Lung (tissue), 12 donors: ENCODE results near the gene SLC8A1. TPM values are rescaled to one million over a fixed set of nuclear protein-coding genes. Genes with fewer than 3 reads are reported as not detected.

ENCODE experiments used
- ATAC-seq: fragments of 200-7000 bp; cut with Tn5 transposase; one replicate; pipeline ENCODE4 v1.9.1; 2020; ENCODE audit warnings: moderate number of reproducible peaks; ENCODE audit not compliant: insufficient read depth, low FRiP score
- DNase-seq, 3 donors: peaks; one replicate each; pipeline ENCODE4 v3.0.0-alpha.2; 2013 to 2017
- H3K27ac ChIP-seq, 2 donors: one replicate each; pipeline ENCODE4 v1.5.1; 2013; ENCODE audit warnings: mild to moderate bottlenecking in 2 of 2, moderate library complexity in 2 of 2, control low read depth in 1 of 2, inconsistent platforms in 1 of 2, low read depth in 1 of 2, low read length in 1 of 2
- H3K27me3 ChIP-seq, 3 donors: one replicate each; pipeline ENCODE4 v1.5.1; 2013; ENCODE audit warnings: low read length in 2 of 3; ENCODE audit not compliant: control insufficient read depth in 3 of 3, insufficient read depth in 3 of 3
- H3K36me3 ChIP-seq, 4 donors: one replicate each; pipeline ENCODE4 v1.5.1; 2013; ENCODE audit warnings: low read length in 4 of 4, mild to moderate bottlenecking in 1 of 4, moderate library complexity in 1 of 4; ENCODE audit not compliant: control insufficient read depth in 4 of 4, insufficient read depth in 4 of 4
- H3K4me1 ChIP-seq, 5 donors: one replicate each; pipeline ENCODE4 v1.5.1; 2013; ENCODE audit warnings: low read length in 5 of 5, mild to moderate bottlenecking in 2 of 5, moderate library complexity in 1 of 5; ENCODE audit not compliant: control insufficient read depth in 5 of 5, insufficient read depth in 5 of 5
- H3K4me3 ChIP-seq: one replicate; pipeline ENCODE4 v1.5.1; 2013; ENCODE audit warnings: mild to moderate bottlenecking, control low read depth, moderate library complexity
- H3K9ac ChIP-seq, 2 donors: one replicate each; pipeline ENCODE4 v1.5.1; 2013; ENCODE audit warnings: low read length in 2 of 2, control low read depth in 1 of 2; ENCODE audit not compliant: insufficient read depth in 1 of 2
- H3K9me3 ChIP-seq, 4 donors: one replicate each; pipeline ENCODE4 v1.5.1; 2013; ENCODE audit warnings: low read length in 3 of 4, mild to moderate bottlenecking in 1 of 4, moderate library complexity in 1 of 4; ENCODE audit not compliant: control insufficient read depth in 4 of 4, insufficient read depth in 3 of 4
- CTCF ChIP-seq: IDR thresholded peaks from 2 replicates; pipeline ENCODE4 v1.5.1; 2012; ENCODE audit warnings: mild to moderate bottlenecking; ENCODE audit errors: control extremely low read depth, extremely low read depth
- WGBS, 2 donors: extraction: QIAGEN DNeasy Blood & Tissue Kit; methylation state at CpG; one replicate each; pipeline ENCODE4 v1.1.7; 2013; 5-methylcytosine and 5-hydroxymethylcytosine counted together
- polyA plus RNA-seq, 2 donors: library from polyadenylated mRNA; stranded (reverse); fragments of 200-250 nt; gene quantifications; one replicate each; pipeline ENCODE4 v1.2.1, GENCODE V29; 2013
- total RNA-seq, 2 donors: library from RNA; depleted of rRNA in 1 of 2; stranded (reverse); fragments of >200 nt in 1 of 2; gene quantifications; one replicate each; pipeline ENCODE4 v1.2.1, GENCODE V29; 2014 to 2021
- donor health status: control.
- donor health status: control.
- donor health status: Bipolar disorder and iron deficiency.
- donor health status: healthy.
- donor health status: DM: yes; HTN: yes; CAD: no.

SLC8A1 gene
- total and polyA plus RNA-seq, 4 donors, result 1.2 to 34.7 (median 18.4) TPM

- H3K4me3 ChIP-seq, result no peak overlapping the region
These were observed 203.6 kb downstream of the SLC8A1 start for GRCh38 chr2:40248294-40248693.

GRCh38 chr2:40244675-40245074 is 207.2 kb downstream of the SLC8A1 start:
- Histone ChIP-seq H3K36me3 (no peaks in the 10 kb centered on the region), H3K9me3 (no peaks in the 10 kb centered on the region), H3K27me3 (no peaks in the 10 kb centered on the region), H3K4me3 (no peak overlapping the region), H3K4me1 (peaks cover 1 to 34% (median 7%) of the 10 kb centered on the region in 5 donors), H3K9ac (no peak overlapping the region), H3K27ac (peak overlapping the region in 1 of 2 donors; percentile 3)
- TF ChIP-seq CTCF, result no peak
- DNase-seq (peak in 1 of 3 donors; percentile 52), ATAC-seq (no peak)
- 0 to 1% methylated on average over 1 of the region's 1 CpG for WGBS, 2 donors

More at GRCh38 chr2:40248294-40248693, 203.6 kb downstream of the SLC8A1 start:
- no peak for TF ChIP-seq CTCF
- Histone ChIP-seq H3K4me1 (peaks cover 0 to 39% (median 4%) of the 10 kb centered on the region in 5 donors), H3K9ac (no peak overlapping the region), H3K27ac (no peak overlapping the region), H3K36me3 (no peaks in the 10 kb centered on the region), H3K27me3 (no peaks in the 10 kb centered on the region), H3K9me3 (no peaks in the 10 kb centered on the region)
- DNase-seq (no peak), ATAC-seq (no peak)
- 92 to 95% methylated on average over 1 of the region's 1 CpG for WGBS, 2 donors

- DNase-seq, result no peak
- H3K4me3 ChIP-seq, result no peak overlapping the region
- TF ChIP-seq CTCF, result no peak
- ATAC-seq, result no peak
- peaks cover 3 to 34% (median 7%) of the 10 kb centered on the region in 5 donors for H3K4me1 ChIP-seq
- no peaks in the 10 kb centered on the region for H3K27me3 ChIP-seq
- no peaks in the 10 kb centered on the region for H3K36me3 ChIP-seq
- H3K27ac ChIP-seq, result peak overlapping the region in 1 of 2 donors; percentile 38
- no peak overlapping the region for H3K9ac ChIP-seq
- no peaks in the 10 kb centered on the region for H3K9me3 ChIP-seq
- 55 to 70% methylated on average over 6 of the region's 6 CpGs for WGBS, 2 donors
These were observed 207.6 kb downstream of the SLC8A1 start for GRCh38 chr2:40244251-40244650.
